A549 (cell line): ENCODE measurements around the gene ESRRB. TPM values are rescaled to one million over a fixed set of nuclear protein-coding genes. Genes with fewer than 3 reads are reported as not detected.

Source experiments
- ATAC-seq, 2 experiments: fragments of 200-7000 bp in 1 of 2; fragments of >200 bp in 1 of 2; cut with Nextera tagmentation in 1 of 2; cut with Tn5 transposase in 1 of 2; 3 replicates each; pipeline versions ENCODE4 v1.8.0 to v1.9.1; 2018 to 2020; ENCODE audit warnings: mild to moderate bottlenecking in 1 of 2, moderate library complexity in 1 of 2
- CTCF ChIA-PET: fragments of 300-600 bp; sonication (Branson Sonifier 250); formaldehyde crosslinking; extraction: SDS; loops from one replicate; lab custom pipeline; 2021; ENCODE audit warnings: antibody characterized with exemption, inconsistent platforms; lab: Yijun Ruan, JAX
- POLR2A ChIA-PET: fragments of 350-600 bp; formaldehyde crosslinking; extraction: SDS; loops from one replicate; lab custom pipeline; 2021; ENCODE audit warnings: antibody characterized with exemption, inconsistent platforms; lab: Yijun Ruan, JAX
- DNase-seq, 2 experiments: peaks; one replicate each; pipeline versions ENCODE4 v3.0.0 to v3.0.0-alpha.2; 2011 to 2016; ENCODE audit warnings: low read depth in 1 of 2, low spot score in 1 of 2
- FAIRE-seq: peaks from 2 replicates; lab custom pipeline; 2011; peaks lifted over from hg19 to GRCh38; lab: Jason Lieb, UNC
- H3K27ac ChIP-seq, 2 experiments: fragments of >200 bp; sonication (Bioruptor Twin); formaldehyde crosslinking; 3 replicates each; pipeline ENCODE4 v1.5.1; 2016 to 2017
- H3K4me1 ChIP-seq: fragments of >200 bp; sonication (Bioruptor Twin); formaldehyde crosslinking; 3 replicates; pipeline ENCODE4 v1.6.1; 2016
- H3K4me2 ChIP-seq: fragments of >200 bp; sonication (Bioruptor Twin); formaldehyde crosslinking; 3 replicates; pipeline ENCODE4 v1.6.1; 2016
- H3K4me3 ChIP-seq: fragments of >200 bp; sonication (Bioruptor Twin); formaldehyde crosslinking; 3 replicates; pipeline ENCODE4 v1.5.1; 2016
- H3K9me3 ChIP-seq: fragments of >200 bp; sonication (Bioruptor Twin); formaldehyde crosslinking; 3 replicates; pipeline ENCODE4 v1.6.1; 2016
- CBX2 ChIP-seq: fragments of 200-600 bp; sonication (generic); IDR thresholded peaks from 2 replicates; pipeline ENCODE4 v1.6.1; 2016; ENCODE audit warnings: low read depth, mild to moderate bottlenecking, borderline replicate concordance
- CEBPB ChIP-seq, 2 experiments: fragments of >200 bp in 1 of 2; sonication (Bioruptor Twin) in 1 of 2; formaldehyde crosslinking in 1 of 2; IDR thresholded peaks; 2 replicates each; pipeline ENCODE4 v1.6.1; 2012 to 2016
- CHD2 ChIP-seq: fragments of 150-350 bp; IDR thresholded peaks from 2 replicates; pipeline ENCODE4 v1.6.1; 2014; ENCODE audit warnings: low read length; ENCODE audit not compliant: partially characterized antibody
- EHMT2 ChIP-seq: fragments of 200-600 bp; sonication (generic); IDR thresholded peaks from 2 replicates; pipeline ENCODE4 v1.6.1; 2016; ENCODE audit warnings: antibody characterized with exemption, low read depth, mild to moderate bottlenecking, moderate library complexity
- FOSL2 ChIP-seq, 2 experiments: fragments of 450-650 bp in 1 of 2; fragments of >200 bp in 1 of 2; sonication (Bioruptor Twin) in 1 of 2; formaldehyde crosslinking; IDR thresholded peaks; 2 replicates each; pipeline versions ENCODE4 v1.5.0 to v1.6.1; 2016 to 2020; ENCODE audit warnings: mild to moderate bottlenecking in 1 of 2, moderate library complexity in 1 of 2
- GATA3 ChIP-seq: IDR thresholded peaks from 2 replicates; pipeline ENCODE4 v1.6.1; 2012; ENCODE audit warnings: borderline replicate concordance
- HOXA7 ChIP-seq: fragments of 250-450 bp; sonication (Bioruptor Pico); IDR thresholded peaks from 2 replicates; pipeline ENCODE4 v1.5.0; 2020; ENCODE audit warnings: mild to moderate bottlenecking, moderate library complexity
- JUNB ChIP-seq: fragments of >200 bp; sonication (Bioruptor Twin); formaldehyde crosslinking; IDR thresholded peaks from 2 replicates; pipeline ENCODE4 v1.6.1; 2016
- KDM1A ChIP-seq: fragments of 200-600 bp; sonication (generic); IDR thresholded peaks from 2 replicates; pipeline ENCODE4 v1.6.1; 2016; ENCODE audit warnings: low read depth, mild to moderate bottlenecking
- MYC ChIP-seq: IDR thresholded peaks from 2 replicates; pipeline ENCODE4 v1.6.1; 2012; ENCODE audit warnings: mild to moderate bottlenecking, inconsistent platforms, low read length, improper control_type of control experiment, borderline replicate concordance
- NR3C1 ChIP-seq: fragments of >200 bp; sonication (Bioruptor Twin); formaldehyde crosslinking; IDR thresholded peaks from 3 replicates; pipeline ENCODE4 v1.6.1; 2017
- PHF8 ChIP-seq: fragments of 200-600 bp; sonication (generic); IDR thresholded peaks from 2 replicates; pipeline ENCODE4 v1.6.1; 2016; ENCODE audit warnings: low read depth, mild to moderate bottlenecking, antibody characterized with exemption, moderate library complexity, borderline replicate concordance
- POLR2A ChIP-seq: IDR thresholded peaks from 2 replicates; pipeline ENCODE4 v1.6.1; 2012; ENCODE audit warnings: mild to moderate bottlenecking, low read length
- POLR2AphosphoS2 ChIP-seq: conservative IDR thresholded peaks from 2 replicates; pipeline ENCODE4 v1.6.1; 2012; ENCODE audit warnings: low read length, improper control_type of control experiment, inconsistent platforms
- RAD21 ChIP-seq, 2 experiments: fragments of >200 bp in 1 of 2; sonication (Bioruptor Twin) in 1 of 2; formaldehyde crosslinking in 1 of 2; IDR thresholded peaks in 1 of 2; conservative IDR thresholded peaks in 1 of 2; 2 replicates in 1 of 2; 3 replicates in 1 of 2; pipeline ENCODE4 v1.6.1; 2012 to 2018; ENCODE audit warnings: inconsistent platforms in 1 of 2
- RARB ChIP-seq: fragments of 250-450 bp; sonication (Bioruptor Pico); IDR thresholded peaks from 2 replicates; pipeline ENCODE4 v1.8.0; 2021; ENCODE audit warnings: mild to moderate bottlenecking, moderate library complexity
- RCOR1 ChIP-seq: fragments of 150-350 bp; IDR thresholded peaks from 2 replicates; pipeline ENCODE4 v1.6.1; 2014; ENCODE audit warnings: antibody characterized with exemption, low read length, low read depth
- RFX5 ChIP-seq: fragments of 450-650 bp; IDR thresholded peaks from 2 replicates; pipeline ENCODE4 v1.7.1; 2014; ENCODE audit warnings: antibody characterized with exemption, mild to moderate bottlenecking, moderate library complexity
- RNF2 ChIP-seq: fragments of 200-600 bp; sonication (generic); IDR thresholded peaks from 2 replicates; pipeline ENCODE4 v1.6.1; 2016; ENCODE audit warnings: low read depth, mild to moderate bottlenecking, antibody characterized with exemption, moderate library complexity, borderline replicate concordance
- SMC3 ChIP-seq: fragments of >200 bp; sonication (Bioruptor Twin); formaldehyde crosslinking; IDR thresholded peaks from 3 replicates; pipeline ENCODE4 v1.6.1; 2018; ENCODE audit warnings: inconsistent platforms
- TP53 ChIP-seq: fragments of 250-450 bp; sonication (Bioruptor Pico); IDR thresholded peaks from 2 replicates; pipeline ENCODE4 v1.5.0; 2021; ENCODE audit warnings: mild to moderate bottlenecking, moderate library complexity
- ZNF302 ChIP-seq: fragments of 250-450 bp; sonication (Bioruptor Pico); IDR thresholded peaks from 2 replicates; pipeline ENCODE4 v1.9.0; 2021; ENCODE audit warnings: inconsistent platforms, mild to moderate bottlenecking, moderate library complexity
- WGBS: methylation state at CpG from one replicate; pipeline ENCODE4 v1.1.6; 2017; ENCODE audit errors: missing lambda C conversion rate; 5-methylcytosine and 5-hydroxymethylcytosine counted together
- polyA plus RNA-seq, 4 experiments: library from polyadenylated mRNA; depleted of rRNA in 3 of 4; stranded (reverse); fragments of >200 nt; fragmentation: RNase III in 1 of 4; extraction: RNeasy Plus Mini Kit Qiagen cat#74134 plus additional on column Dnase treatment in 1 of 4; gene quantifications; 2 replicates in 3 of 4; 3 replicates in 1 of 4; pipeline ENCODE4 v1.2.3, GENCODE V29; 2011 to 2017
- TF ChIP-seq, protein P1 (sequence below): IDR thresholded peaks from 2 replicates; pipeline ENCODE4 v1.6.1; 2012
- TF ChIP-seq, protein P2 (sequence below): IDR thresholded peaks from 2 replicates; pipeline ENCODE4 v1.6.1; 2012
- TF ChIP-seq, protein P3 (sequence below): fragments of 250-450 bp; sonication (Bioruptor Pico); IDR thresholded peaks from 2 replicates; pipeline ENCODE4 v1.5.0; 2020; ENCODE audit warnings: low read depth, mild to moderate bottlenecking, moderate library complexity
- TF ChIP-seq, protein P4 (sequence below): IDR thresholded peaks from 2 replicates; pipeline ENCODE4 v1.6.1; 2012; ENCODE audit warnings: low read depth, borderline replicate concordance
- TF ChIP-seq, protein P5 (sequence below): fragments of 150-350 bp; IDR thresholded peaks from 2 replicates; pipeline ENCODE4 v1.6.1; 2014; ENCODE audit warnings: low read depth, mild to moderate bottlenecking, low read length

The ESRRB gene
- polyA plus RNA-seq, 2 of the 4 experiments (the other 2 are of a cell fraction): 0.15 to 0.19 TPM

DNA sequence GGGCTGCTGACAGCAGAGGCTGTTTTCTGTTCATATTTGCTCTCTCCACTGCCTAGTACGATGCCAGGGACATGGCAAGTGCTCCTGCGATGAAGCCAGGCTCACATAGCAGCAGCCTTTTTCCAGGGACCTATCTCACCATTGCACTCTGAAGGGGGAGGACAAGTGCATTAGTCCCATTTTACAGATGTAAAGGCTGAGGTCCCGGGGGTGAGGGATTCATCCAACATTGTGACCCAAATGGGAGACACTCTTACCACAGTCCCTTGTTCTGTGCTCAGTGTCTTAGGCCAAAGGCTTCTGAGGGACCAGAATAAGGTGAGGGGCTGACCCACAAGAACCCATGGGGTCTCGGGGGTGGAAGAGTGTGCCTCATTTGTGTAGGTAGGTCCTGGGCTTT is 21.6 kb upstream of the ESRRB start:
- ATAC-seq: no peak
- WGBS: 44% methylated on average over 4 of the region's 4 CpGs
- TF ChIP-seq CHD2 (no peak), NR3C1 (no peak), TP53 (CRISPR knock-in tag) (no peak), ZNF302 (CRISPR knock-in tag) (no peak), FOSL2 (IDR thresholded peaks at IDR 0.05) (no peak), FOSL2 (CRISPR knock-in tag; IDR thresholded peaks at IDR 0.05) (no peak), POLR2AphosphoS2 (no peak)
- TF ChIP-seq, protein P1, sequence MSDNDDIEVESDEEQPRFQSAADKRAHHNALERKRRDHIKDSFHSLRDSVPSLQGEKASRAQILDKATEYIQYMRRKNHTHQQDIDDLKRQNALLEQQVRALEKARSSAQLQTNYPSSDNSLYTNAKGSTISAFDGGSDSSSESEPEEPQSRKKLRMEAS: no peak
- TF ChIP-seq, protein P2, sequence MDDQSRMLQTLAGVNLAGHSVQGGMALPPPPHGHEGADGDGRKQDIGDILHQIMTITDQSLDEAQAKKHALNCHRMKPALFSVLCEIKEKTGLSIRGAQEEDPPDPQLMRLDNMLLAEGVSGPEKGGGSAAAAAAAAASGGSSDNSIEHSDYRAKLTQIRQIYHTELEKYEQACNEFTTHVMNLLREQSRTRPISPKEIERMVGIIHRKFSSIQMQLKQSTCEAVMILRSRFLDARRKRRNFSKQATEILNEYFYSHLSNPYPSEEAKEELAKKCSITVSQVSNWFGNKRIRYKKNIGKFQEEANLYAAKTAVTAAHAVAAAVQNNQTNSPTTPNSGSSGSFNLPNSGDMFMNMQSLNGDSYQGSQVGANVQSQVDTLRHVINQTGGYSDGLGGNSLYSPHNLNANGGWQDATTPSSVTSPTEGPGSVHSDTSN: no peak
- TF ChIP-seq, protein P3, sequence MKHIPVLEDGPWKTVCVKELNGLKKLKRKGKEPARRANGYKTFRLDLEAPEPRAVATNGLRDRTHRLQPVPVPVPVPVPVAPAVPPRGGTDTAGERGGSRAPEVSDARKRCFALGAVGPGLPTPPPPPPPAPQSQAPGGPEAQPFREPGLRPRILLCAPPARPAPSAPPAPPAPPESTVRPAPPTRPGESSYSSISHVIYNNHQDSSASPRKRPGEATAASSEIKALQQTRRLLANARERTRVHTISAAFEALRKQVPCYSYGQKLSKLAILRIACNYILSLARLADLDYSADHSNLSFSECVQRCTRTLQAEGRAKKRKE (CRISPR knock-in tag): no peak
- TF ChIP-seq, all 56 proteins: peak for 0
- no peak for FAIRE-seq
- Histone ChIP-seq H3K4me3 (no peak overlapping the region), H3K4me1 (no peaks in the 10 kb centered on the region), H3K9me3 (no peaks in the 10 kb centered on the region), H3K4me2 (no peak overlapping the region), H3K27ac (no peak overlapping the region)
- POLR2A ChIA-PET: no interaction called here
- CTCF ChIA-PET: interaction anchor here (1.2 to 8.3 kb wide), 7 partner anchors 11 to 300 kb away, joined by 3 to 142 read pairs (median 38); no protein-coding TSS in a partner anchor
- no peak for DNase-seq

DNA sequence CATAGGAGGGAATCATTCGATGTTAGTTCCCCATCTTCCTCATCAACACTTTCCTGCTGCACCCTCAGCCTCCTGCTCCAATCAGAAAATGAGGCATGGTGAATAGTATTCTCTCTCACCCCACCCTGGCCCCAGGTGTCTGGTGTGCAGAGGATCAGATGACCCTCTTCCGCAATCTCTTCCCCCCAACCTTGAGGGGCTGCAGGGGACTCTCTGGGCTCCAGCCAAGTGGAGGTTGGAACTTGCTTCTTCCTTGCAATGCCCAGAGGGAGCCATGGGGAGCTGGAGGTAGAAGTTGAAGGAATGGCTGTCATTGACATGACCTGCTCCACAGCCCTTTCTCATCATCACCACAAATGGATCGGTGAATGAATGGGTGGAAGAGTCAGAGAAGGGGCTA is 20.2 kb upstream of the ESRRB start:
- Histone ChIP-seq H3K27ac (no peak overlapping the region), H3K4me3 (no peak overlapping the region), H3K4me2 (no peak overlapping the region), H3K4me1 (no peaks in the 10 kb centered on the region), H3K9me3 (no peaks in the 10 kb centered on the region)
- no peak for ATAC-seq
- ChIA-PET CTCF (interaction anchor here (1.2 to 8.3 kb wide), 2 partner anchors 32 to 304 kb away, joined by 3 to 56 read pairs; no protein-coding TSS in a partner anchor), POLR2A (no interaction called here)
- DNase-seq: no peak
- WGBS: 16% methylated on average over 3 of the region's 3 CpGs
- no peak for FAIRE-seq
- TF ChIP-seq, protein P4, sequence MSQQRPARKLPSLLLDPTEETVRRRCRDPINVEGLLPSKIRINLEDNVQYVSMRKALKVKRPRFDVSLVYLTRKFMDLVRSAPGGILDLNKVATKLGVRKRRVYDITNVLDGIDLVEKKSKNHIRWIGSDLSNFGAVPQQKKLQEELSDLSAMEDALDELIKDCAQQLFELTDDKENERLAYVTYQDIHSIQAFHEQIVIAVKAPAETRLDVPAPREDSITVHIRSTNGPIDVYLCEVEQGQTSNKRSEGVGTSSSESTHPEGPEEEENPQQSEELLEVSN: no peak
- TF ChIP-seq RAD21 (conservative IDR thresholded peaks at IDR 0.05 in 1 of 2, IDR thresholded peaks at IDR 0.05 in 1 of 2): no peak
- TF ChIP-seq HOXA7 (CRISPR knock-in tag): no peak
- TF ChIP-seq, protein P5, sequence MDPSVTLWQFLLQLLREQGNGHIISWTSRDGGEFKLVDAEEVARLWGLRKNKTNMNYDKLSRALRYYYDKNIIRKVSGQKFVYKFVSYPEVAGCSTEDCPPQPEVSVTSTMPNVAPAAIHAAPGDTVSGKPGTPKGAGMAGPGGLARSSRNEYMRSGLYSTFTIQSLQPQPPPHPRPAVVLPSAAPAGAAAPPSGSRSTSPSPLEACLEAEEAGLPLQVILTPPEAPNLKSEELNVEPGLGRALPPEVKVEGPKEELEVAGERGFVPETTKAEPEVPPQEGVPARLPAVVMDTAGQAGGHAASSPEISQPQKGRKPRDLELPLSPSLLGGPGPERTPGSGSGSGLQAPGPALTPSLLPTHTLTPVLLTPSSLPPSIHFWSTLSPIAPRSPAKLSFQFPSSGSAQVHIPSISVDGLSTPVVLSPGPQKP: no peak
- no peak for TF ChIP-seq RCOR1
- no peak for TF ChIP-seq CHD2
- no peak for TF ChIP-seq MYC
- no peak for TF ChIP-seq SMC3
- TF ChIP-seq POLR2A: no peak

DNA sequence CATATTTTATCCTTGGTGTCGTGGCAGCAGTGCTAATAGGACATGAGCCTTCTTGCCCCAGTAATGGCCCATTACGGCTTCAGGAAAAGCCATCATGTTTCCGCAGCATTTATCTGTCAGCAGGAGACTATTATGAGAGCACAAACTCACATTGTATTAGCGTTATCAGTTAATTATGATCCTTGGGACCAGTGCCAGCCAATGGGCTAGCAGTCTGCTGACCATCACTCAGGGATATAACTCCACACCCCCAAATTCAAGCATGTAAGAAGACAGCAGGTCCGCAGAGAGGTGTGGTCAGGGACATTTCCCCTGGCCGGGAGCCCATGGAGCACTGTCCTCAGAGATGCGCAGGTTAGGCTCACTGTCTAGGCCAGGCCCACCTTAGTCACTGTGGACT is 4.9 kb upstream of the ESRRB start:
- CTCF ChIA-PET: interaction anchor here (0.9 to 2.7 kb wide), 5 partner anchors 12 to 321 kb away, joined by 3 to 17 read pairs (median 7); no protein-coding TSS in a partner anchor
- DNase-seq (no peak), FAIRE-seq (no peak), ATAC-seq (no peak)
- Histone ChIP-seq H3K27ac (no peak overlapping the region), H3K4me3 (no peak overlapping the region), H3K4me2 (no peak overlapping the region), H3K9me3 (no peaks in the 10 kb centered on the region), H3K4me1 (no peaks in the 10 kb centered on the region)
- 50% methylated on average over 7 of the region's 7 CpGs for WGBS
- TF ChIP-seq RFX5: no peak
- TF ChIP-seq KDM1A: no peak
- TF ChIP-seq CEBPB (IDR thresholded peaks at IDR 0.05): no peak
- no peak for TF ChIP-seq GATA3
- TF ChIP-seq CBX2: no peak
- TF ChIP-seq RNF2: no peak
- TF ChIP-seq NR3C1: no peak
- TF ChIP-seq FOSL2 (IDR thresholded peaks at IDR 0.05): no peak
- TF ChIP-seq FOSL2 (CRISPR knock-in tag; IDR thresholded peaks at IDR 0.05): no peak
- no peak for TF ChIP-seq RARB (CRISPR knock-in tag)
- TF ChIP-seq RCOR1: no peak
- TF ChIP-seq PHF8: no peak
- no peak for TF ChIP-seq JUNB
- no peak for TF ChIP-seq EHMT2
- POLR2A ChIA-PET: no interaction called here
